ENCODE measurements around the gene FRY. TPM values are rescaled to one million over a fixed set of nuclear protein-coding genes. Genes with fewer than 3 reads are reported as not detected.

FRY gene
- total and polyA plus RNA-seq, 2 of the 13 experiments (the other 11 are each of a cell fraction or from before 2014, with no cell fraction given), result 8.2 to 13.1 TPM

DNA sequence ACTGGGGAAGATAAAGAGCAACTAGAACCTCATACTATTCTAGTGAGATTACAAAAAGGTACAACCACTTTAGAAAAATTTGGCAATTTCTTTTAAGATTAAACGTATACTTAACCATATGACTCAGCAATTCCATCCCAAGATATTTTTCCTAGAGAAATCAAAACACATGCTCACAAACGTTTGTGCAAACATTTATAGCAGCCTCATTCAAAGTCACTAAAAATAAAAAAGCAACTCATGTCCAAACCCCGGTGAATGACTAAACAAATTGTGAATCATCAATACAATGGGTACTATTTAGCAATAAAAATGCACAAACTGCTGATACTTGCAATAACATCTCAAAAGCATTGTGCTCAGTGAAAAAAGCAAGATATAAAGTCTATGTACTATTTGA lies 121.5 kb downstream of the FRY start:
- 89% methylated on average over 3 of the region's 3 CpGs for WGBS (ENCODE audit: low lambda C conversion rate)
- no peak for DNase-seq (ENCODE audit: low spot score)
- 0 out of 2 replicates have a peak, but pooled peaks cover 6% of the 10 kb centered on the region for H3K4me1 ChIP-seq (ENCODE audit: insufficient read depth, low read length)
- ChIA-PET POLR2A (no interaction called here), CTCF (ENCODE audit: low intra/inter-chr PET ratio, low total read pairs) (no interaction called here)
- no peaks in the 10 kb centered on the region for H3K27me3 ChIP-seq (ENCODE audit: control insufficient read depth in 1 of 2, insufficient read depth in 2 of 2, low read length in 2 of 2)
- intact Hi-C loops (cut with micrococcal nuclease; ENCODE audit: unreplicated experiment) (no loop called here), in situ Hi-C loops (cut with HindIII; ENCODE audit: extremely low pct_ligation_motif_present, low pct_unique_long_range_greater_than_20kb) (no loop called here)
- H3K9me3 ChIP-seq (ENCODE audit: low read length), result no peaks in the 10 kb centered on the region
- no peak overlapping the region for H2AFZ ChIP-seq (ENCODE audit: low read length)
- no peaks in the 10 kb centered on the region for H4K20me1 ChIP-seq (ENCODE audit: insufficient read depth, low read length)
- no peak overlapping the region for H3K4me2 ChIP-seq (ENCODE audit: low read depth, low read length)
- H3K9ac ChIP-seq (ENCODE audit: insufficient read depth, low read depth, low read length), result no peak overlapping the region
- FAIRE-seq, result no peak
- H3K36me3 ChIP-seq (replicated peaks in 1 of 2; ENCODE audit: control insufficient read depth in 1 of 2, insufficient read depth in 2 of 2, low read length in 2 of 2), result peaks cover 1 to 8% of the 10 kb centered on the region in 2 experiments; a peak in 3 of 5 replicates
- ATAC-seq, result no peak
- H3K4me3 ChIP-seq (replicated peaks in 1 of 3; ENCODE audit: insufficient read depth in 1 of 3, low read depth in 2 of 3, low read length in 3 of 3), result no peak overlapping the region
- BruUV-seq (replicated peaks), result no TSS peak
- H3K27ac ChIP-seq (ENCODE audit: extremely low read length, insufficient read depth, low read length), result no peak overlapping the region
- no peaks in the 10 kb centered on the region for H3K79me2 ChIP-seq (ENCODE audit: insufficient read depth, low read length)
- TF ChIP-seq BCL6 (CRISPR knock-in tag; IDR thresholded peaks at IDR 0.05), result no peak
- TF ChIP-seq, protein P1, sequence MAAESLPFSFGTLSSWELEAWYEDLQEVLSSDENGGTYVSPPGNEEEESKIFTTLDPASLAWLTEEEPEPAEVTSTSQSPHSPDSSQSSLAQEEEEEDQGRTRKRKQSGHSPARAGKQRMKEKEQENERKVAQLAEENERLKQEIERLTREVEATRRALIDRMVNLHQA (CRISPR knock-in tag; IDR thresholded peaks at IDR 0.05), result no peak
- TF ChIP-seq MAFF (IDR thresholded peaks at IDR 0.05; ENCODE audit: low read depth, low read length), result peak; percentile 10; the same call in 1 of the 2 replicates
- TF ChIP-seq, protein P2, sequence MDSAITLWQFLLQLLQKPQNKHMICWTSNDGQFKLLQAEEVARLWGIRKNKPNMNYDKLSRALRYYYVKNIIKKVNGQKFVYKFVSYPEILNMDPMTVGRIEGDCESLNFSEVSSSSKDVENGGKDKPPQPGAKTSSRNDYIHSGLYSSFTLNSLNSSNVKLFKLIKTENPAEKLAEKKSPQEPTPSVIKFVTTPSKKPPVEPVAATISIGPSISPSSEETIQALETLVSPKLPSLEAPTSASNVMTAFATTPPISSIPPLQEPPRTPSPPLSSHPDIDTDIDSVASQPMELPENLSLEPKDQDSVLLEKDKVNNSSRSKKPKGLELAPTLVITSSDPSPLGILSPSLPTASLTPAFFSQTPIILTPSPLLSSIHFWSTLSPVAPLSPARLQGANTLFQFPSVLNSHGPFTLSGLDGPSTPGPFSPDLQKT (CRISPR knock-in tag; IDR thresholded peaks at IDR 0.05; ENCODE audit: borderline replicate concordance), result no peak
- peak; percentile 67 for TF ChIP-seq NFE2L2 (IDR thresholded peaks at IDR 0.05; ENCODE audit: low read length)
- TF ChIP-seq, protein P3, sequence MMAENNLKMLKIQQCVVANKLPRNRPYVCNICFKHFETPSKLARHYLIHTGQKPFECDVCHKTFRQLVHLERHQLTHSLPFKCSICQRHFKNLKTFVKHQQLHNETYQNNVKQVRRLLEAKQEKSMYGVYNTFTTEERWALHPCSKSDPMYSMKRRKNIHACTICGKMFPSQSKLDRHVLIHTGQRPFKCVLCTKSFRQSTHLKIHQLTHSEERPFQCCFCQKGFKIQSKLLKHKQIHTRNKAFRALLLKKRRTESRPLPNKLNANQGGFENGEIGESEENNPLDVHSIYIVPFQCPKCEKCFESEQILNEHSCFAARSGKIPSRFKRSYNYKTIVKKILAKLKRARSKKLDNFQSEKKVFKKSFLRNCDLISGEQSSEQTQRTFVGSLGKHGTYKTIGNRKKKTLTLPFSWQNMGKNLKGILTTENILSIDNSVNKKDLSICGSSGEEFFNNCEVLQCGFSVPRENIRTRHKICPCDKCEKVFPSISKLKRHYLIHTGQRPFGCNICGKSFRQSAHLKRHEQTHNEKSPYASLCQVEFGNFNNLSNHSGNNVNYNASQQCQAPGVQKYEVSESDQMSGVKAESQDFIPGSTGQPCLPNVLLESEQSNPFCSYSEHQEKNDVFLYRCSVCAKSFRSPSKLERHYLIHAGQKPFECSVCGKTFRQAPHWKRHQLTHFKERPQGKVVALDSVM (CRISPR knock-in tag; IDR thresholded peaks at IDR 0.05), result no peak
- TF ChIP-seq, protein P4, sequence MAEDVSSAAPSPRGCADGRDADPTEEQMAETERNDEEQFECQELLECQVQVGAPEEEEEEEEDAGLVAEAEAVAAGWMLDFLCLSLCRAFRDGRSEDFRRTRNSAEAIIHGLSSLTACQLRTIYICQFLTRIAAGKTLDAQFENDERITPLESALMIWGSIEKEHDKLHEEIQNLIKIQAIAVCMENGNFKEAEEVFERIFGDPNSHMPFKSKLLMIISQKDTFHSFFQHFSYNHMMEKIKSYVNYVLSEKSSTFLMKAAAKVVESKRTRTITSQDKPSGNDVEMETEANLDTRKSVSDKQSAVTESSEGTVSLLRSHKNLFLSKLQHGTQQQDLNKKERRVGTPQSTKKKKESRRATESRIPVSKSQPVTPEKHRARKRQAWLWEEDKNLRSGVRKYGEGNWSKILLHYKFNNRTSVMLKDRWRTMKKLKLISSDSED (CRISPR knock-in tag; IDR thresholded peaks at IDR 0.05), result no peak
- TF ChIP-seq TBX3 (IDR thresholded peaks at IDR 0.05; ENCODE audit: borderline replicate concordance), result no peak
- TF ChIP-seq ZNF3 (CRISPR knock-in tag; IDR thresholded peaks at IDR 0.05), result no peak
- TF ChIP-seq RFX5 (IDR thresholded peaks at IDR 0.05; ENCODE audit: low read depth, low read length), result no peak
- TF ChIP-seq, protein P5, sequence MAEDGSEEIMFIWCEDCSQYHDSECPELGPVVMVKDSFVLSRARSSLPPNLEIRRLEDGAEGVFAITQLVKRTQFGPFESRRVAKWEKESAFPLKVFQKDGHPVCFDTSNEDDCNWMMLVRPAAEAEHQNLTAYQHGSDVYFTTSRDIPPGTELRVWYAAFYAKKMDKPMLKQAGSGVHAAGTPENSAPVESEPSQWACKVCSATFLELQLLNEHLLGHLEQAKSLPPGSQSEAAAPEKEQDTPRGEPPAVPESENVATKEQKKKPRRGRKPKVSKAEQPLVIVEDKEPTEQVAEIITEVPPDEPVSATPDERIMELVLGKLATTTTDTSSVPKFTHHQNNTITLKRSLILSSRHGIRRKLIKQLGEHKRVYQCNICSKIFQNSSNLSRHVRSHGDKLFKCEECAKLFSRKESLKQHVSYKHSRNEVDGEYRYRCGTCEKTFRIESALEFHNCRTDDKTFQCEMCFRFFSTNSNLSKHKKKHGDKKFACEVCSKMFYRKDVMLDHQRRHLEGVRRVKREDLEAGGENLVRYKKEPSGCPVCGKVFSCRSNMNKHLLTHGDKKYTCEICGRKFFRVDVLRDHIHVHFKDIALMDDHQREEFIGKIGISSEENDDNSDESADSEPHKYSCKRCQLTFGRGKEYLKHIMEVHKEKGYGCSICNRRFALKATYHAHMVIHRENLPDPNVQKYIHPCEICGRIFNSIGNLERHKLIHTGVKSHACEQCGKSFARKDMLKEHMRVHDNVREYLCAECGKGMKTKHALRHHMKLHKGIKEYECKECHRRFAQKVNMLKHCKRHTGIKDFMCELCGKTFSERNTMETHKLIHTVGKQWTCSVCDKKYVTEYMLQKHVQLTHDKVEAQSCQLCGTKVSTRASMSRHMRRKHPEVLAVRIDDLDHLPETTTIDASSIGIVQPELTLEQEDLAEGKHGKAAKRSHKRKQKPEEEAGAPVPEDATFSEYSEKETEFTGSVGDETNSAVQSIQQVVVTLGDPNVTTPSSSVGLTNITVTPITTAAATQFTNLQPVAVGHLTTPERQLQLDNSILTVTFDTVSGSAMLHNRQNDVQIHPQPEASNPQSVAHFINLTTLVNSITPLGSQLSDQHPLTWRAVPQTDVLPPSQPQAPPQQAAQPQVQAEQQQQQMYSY (CRISPR knock-in tag; IDR thresholded peaks at IDR 0.05), result no peak
- TF ChIP-seq MAFK (conservative IDR thresholded peaks at IDR 0.05 in 1 of 2, IDR thresholded peaks at IDR 0.05 in 1 of 2; ENCODE audit: low read length in 2 of 2), result 0 out of 4 replicates have a peak, but pooled peaks of 1 of the 2 experiments have one; percentile 8

Measured in HepG2 (cell line).